Measurements from ENCODE around the gene THTPA. TPM values are rescaled to one million over a fixed set of nuclear protein-coding genes. Genes with fewer than 3 reads are reported as not detected.

The THTPA gene
- total and polyA plus RNA-seq, 2 of the 13 experiments (the other 11 are each of a cell fraction or from before 2014, with no cell fraction given): 7.4 to 8.7 TPM

DNA sequence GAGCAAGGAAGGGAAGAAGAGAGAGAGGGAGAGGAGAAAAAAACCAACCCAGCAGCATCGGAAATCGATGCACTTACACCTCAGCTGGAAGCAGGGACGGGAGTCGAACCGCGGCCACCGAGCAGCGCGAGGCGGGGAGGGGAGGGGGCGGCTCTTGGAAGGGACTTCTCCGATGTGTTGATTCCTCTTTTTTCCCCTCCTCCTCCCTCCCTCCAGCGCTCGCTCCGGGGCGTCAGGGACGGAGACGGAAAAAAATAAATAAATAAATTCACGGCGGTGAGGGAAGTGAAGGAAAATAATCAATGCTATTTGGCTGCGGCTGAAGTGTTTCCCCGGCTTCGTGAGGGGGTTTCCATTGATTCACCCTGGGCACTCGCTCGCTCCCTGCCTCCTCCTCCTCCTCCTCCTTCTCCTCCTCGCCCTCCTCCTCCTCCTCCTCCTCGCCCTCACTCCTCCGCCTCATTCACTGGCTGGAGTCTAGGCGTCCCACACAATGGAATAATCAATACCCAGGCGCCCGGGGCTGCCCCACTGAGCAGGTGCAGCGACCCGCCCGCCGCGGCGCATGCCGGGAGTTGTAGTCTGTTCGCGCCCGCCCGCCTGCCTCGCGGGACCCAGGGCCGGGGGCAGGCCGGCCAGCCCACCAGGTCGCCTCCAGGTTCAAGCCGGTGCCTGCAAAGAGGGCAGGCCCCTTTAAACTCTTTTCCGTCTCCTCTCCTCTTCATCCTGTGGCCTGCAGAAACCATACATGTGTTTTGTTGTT, 4.6 kb upstream of the THTPA start, which contains the start of gene ZFHX2 (continued):
- TF ChIP-seq XRCC5 (optimal IDR thresholded peaks at IDR 0.05; ENCODE audit: low read length): peak; percentile 98
- TF ChIP-seq, protein P1, sequence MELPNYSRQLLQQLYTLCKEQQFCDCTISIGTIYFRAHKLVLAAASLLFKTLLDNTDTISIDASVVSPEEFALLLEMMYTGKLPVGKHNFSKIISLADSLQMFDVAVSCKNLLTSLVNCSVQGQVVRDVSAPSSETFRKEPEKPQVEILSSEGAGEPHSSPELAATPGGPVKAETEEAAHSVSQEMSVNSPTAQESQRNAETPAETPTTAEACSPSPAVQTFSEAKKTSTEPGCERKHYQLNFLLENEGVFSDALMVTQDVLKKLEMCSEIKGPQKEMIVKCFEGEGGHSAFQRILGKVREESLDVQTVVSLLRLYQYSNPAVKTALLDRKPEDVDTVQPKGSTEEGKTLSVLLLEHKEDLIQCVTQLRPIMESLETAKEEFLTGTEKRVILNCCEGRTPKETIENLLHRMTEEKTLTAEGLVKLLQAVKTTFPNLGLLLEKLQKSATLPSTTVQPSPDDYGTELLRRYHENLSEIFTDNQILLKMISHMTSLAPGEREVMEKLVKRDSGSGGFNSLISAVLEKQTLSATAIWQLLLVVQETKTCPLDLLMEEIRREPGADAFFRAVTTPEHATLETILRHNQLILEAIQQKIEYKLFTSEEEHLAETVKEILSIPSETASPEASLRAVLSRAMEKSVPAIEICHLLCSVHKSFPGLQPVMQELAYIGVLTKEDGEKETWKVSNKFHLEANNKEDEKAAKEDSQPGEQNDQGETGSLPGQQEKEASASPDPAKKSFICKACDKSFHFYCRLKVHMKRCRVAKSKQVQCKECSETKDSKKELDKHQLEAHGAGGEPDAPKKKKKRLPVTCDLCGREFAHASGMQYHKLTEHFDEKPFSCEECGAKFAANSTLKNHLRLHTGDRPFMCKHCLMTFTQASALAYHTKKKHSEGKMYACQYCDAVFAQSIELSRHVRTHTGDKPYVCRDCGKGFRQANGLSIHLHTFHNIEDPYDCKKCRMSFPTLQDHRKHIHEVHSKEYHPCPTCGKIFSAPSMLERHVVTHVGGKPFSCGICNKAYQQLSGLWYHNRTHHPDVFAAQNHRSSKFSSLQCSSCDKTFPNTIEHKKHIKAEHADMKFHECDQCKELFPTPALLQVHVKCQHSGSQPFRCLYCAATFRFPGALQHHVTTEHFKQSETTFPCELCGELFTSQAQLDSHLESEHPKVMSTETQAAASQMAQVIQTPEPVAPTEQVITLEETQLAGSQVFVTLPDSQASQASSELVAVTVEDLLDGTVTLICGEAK (IDR thresholded peaks at IDR 0.05): no peak
- TF ChIP-seq, protein P1 (CRISPR knock-in tag; IDR thresholded peaks at IDR 0.05): peak; percentile 88
- TF ChIP-seq ZFP1 (CRISPR knock-in tag; IDR thresholded peaks at IDR 0.05): peak; percentile 14; the same call in 1 of the 2 replicates
- TF ChIP-seq ATF7-NPFF (CRISPR knock-in tag; IDR thresholded peaks at IDR 0.05; ENCODE audit: low read depth): peak; percentile 87
- TF ChIP-seq FLYWCH1 (CRISPR knock-in tag; IDR thresholded peaks at IDR 0.05): peak; percentile 97
- TF ChIP-seq, protein P2, sequence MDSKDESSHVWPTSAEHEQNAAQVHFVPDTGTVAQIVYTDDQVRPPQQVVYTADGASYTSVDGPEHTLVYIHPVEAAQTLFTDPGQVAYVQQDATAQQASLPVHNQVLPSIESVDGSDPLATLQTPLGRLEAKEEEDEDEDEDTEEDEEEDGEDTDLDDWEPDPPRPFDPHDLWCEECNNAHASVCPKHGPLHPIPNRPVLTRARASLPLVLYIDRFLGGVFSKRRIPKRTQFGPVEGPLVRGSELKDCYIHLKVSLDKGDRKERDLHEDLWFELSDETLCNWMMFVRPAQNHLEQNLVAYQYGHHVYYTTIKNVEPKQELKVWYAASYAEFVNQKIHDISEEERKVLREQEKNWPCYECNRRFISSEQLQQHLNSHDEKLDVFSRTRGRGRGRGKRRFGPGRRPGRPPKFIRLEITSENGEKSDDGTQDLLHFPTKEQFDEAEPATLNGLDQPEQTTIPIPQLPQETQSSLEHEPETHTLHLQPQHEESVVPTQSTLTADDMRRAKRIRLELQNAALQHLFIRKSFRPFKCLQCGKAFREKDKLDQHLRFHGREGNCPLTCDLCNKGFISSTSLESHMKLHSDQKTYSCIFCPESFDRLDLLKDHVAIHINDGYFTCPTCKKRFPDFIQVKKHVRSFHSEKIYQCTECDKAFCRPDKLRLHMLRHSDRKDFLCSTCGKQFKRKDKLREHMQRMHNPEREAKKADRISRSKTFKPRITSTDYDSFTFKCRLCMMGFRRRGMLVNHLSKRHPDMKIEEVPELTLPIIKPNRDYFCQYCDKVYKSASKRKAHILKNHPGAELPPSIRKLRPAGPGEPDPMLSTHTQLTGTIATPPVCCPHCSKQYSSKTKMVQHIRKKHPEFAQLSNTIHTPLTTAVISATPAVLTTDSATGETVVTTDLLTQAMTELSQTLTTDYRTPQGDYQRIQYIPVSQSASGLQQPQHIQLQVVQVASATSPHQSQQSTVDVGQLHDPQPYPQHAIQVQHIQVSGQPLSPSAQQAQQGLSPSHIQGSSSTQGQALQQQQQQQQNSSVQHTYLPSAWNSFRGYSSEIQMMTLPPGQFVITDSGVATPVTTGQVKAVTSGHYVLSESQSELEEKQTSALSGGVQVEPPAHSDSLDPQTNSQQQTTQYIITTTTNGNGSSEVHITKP (CRISPR knock-in tag; IDR thresholded peaks at IDR 0.05; ENCODE audit: low read depth): peak; percentile 94
- TF ChIP-seq, protein P3, sequence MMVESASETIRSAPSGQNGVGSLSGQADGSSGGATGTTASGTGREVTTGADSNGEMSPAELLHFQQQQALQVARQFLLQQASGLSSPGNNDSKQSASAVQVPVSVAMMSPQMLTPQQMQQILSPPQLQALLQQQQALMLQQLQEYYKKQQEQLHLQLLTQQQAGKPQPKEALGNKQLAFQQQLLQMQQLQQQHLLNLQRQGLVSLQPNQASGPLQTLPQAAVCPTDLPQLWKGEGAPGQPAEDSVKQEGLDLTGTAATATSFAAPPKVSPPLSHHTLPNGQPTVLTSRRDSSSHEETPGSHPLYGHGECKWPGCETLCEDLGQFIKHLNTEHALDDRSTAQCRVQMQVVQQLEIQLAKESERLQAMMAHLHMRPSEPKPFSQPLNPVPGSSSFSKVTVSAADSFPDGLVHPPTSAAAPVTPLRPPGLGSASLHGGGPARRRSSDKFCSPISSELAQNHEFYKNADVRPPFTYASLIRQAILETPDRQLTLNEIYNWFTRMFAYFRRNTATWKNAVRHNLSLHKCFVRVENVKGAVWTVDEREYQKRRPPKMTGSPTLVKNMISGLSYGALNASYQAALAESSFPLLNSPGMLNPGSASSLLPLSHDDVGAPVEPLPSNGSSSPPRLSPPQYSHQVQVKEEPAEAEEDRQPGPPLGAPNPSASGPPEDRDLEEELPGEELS (CRISPR knock-in tag; IDR thresholded peaks at IDR 0.05): peak; percentile 75

Data from HepG2 (cell line).